ENCODE data around the gene BCL6. TPM values are rescaled to one million over a fixed set of nuclear protein-coding genes. Genes with fewer than 3 reads are reported as not detected.

The BCL6 gene
- total RNA-seq, 1 experiment from 2014 or later, result 16.4 TPM

- ChIA-PET CTCF (interaction anchor here (0.6 to 1.3 kb wide), 2 partner anchors 10 to 1186 kb away, joined by 4 read pairs; no protein-coding TSS in a partner anchor), POLR2A (no interaction called here)
- no peak for DNase-seq (ENCODE audit: unreplicated experiment)
- no peak for TF ChIP-seq CTCF (IDR thresholded peaks at IDR 0.05; ENCODE audit: unreplicated experiment)
- Mint-ChIP-seq H3K4me3 (ENCODE audit: unreplicated experiment) (no peak overlapping the region), H3K27me3 (ENCODE audit: insufficient read depth, unreplicated experiment) (no peaks in the 10 kb centered on the region), H3K9me3 (ENCODE audit: unreplicated experiment) (no peaks in the 10 kb centered on the region), H3K27ac (ENCODE audit: low read depth, unreplicated experiment) (no peak overlapping the region), H3K36me3 (ENCODE audit: insufficient read depth, unreplicated experiment) (no peaks in the 10 kb centered on the region), H3K4me1 (ENCODE audit: insufficient read depth, unreplicated experiment) (peaks cover 5% of the 10 kb centered on the region)
- intact Hi-C loops (cut with micrococcal nuclease), result no loop called here
- BruUV-seq (replicated peaks), result no TSS peak
These were observed 24.5 kb upstream of the BCL6 start for GRCh38 chr3:187769771-187770170.

DNA sequence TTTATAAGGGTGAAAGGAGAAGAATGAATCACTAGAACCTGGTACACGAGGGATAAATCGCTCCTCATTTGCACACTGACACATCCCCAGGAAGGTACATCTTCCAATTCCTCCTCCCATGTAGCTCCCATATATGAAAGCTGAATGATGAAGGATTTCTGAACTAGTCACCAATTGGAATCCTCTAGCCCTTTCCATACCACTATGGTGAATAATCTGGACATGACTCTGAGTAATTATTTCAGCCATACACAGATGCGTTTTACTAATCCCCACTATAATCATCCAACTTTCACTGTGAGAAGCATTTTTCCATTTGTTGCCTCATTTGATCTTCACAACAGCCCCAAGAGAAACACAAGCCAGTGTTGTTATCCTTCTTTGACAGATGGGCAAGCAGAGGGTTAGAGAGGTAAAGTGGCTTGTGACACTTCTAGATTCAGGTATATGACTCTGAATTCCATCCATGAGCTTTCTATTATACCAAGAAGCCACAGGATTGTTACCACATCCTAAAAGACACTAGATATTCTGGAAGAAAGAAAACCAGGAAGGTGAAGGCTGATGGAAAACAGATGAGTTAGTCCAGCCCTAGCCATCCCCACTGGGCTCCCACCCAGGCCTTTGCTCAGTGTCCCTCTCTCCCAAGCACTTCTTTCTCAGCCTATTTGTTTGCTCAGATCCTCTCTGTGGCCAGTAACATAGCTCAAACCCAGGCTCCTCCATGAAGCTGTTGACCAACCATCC lies 22.2 kb upstream of the BCL6 start:
- no peak for DNase-seq (ENCODE audit: unreplicated experiment)
- CTCF ChIA-PET, result interaction anchor here (0.7 kb wide), 1 partner anchor 85 kb away, joined by 3 read pairs; no protein-coding TSS in a partner anchor
- no TSS peak for BruUV-seq (replicated peaks)
- no peaks in the 10 kb centered on the region for H3K27me3 Mint-ChIP-seq (ENCODE audit: insufficient read depth, unreplicated experiment)
- intact Hi-C loops (cut with micrococcal nuclease), result no loop called here
- peaks cover 5% of the 10 kb centered on the region for H3K4me1 Mint-ChIP-seq (ENCODE audit: insufficient read depth, unreplicated experiment)
- no peaks in the 10 kb centered on the region for H3K36me3 Mint-ChIP-seq (ENCODE audit: insufficient read depth, unreplicated experiment)
- POLR2A ChIA-PET, result no interaction called here
- TF ChIP-seq CTCF (IDR thresholded peaks at IDR 0.05; ENCODE audit: unreplicated experiment), result no peak
- H3K4me3 Mint-ChIP-seq (ENCODE audit: unreplicated experiment), result no peak overlapping the region
- no peak overlapping the region for H3K27ac Mint-ChIP-seq (ENCODE audit: low read depth, unreplicated experiment)
- H3K9me3 Mint-ChIP-seq (ENCODE audit: unreplicated experiment), result no peaks in the 10 kb centered on the region

- H3K4me1 Mint-ChIP-seq (ENCODE audit: insufficient read depth, unreplicated experiment), result peaks cover 5% of the 10 kb centered on the region
- ChIA-PET POLR2A (interaction anchor here (2.0 kb wide), 1 partner anchor 19 kb away, joined by 13 read pairs; the partner anchor contains the start of gene BCL6), CTCF (interaction anchor here (1.0 kb wide), 1 partner anchor 16 kb away, joined by 4 read pairs; no protein-coding TSS in a partner anchor)
- no peak for DNase-seq (ENCODE audit: unreplicated experiment)
- intact Hi-C loops (cut with micrococcal nuclease), result no loop called here
- BruUV-seq (replicated peaks), result no TSS peak
- TF ChIP-seq CTCF (IDR thresholded peaks at IDR 0.05; ENCODE audit: unreplicated experiment), result no peak
- no peak overlapping the region for H3K27ac Mint-ChIP-seq (ENCODE audit: low read depth, unreplicated experiment)
- H3K9me3 Mint-ChIP-seq (ENCODE audit: unreplicated experiment), result no peaks in the 10 kb centered on the region
- no peak overlapping the region for H3K4me3 Mint-ChIP-seq (ENCODE audit: unreplicated experiment)
- no peaks in the 10 kb centered on the region for H3K27me3 Mint-ChIP-seq (ENCODE audit: insufficient read depth, unreplicated experiment)
- H3K36me3 Mint-ChIP-seq (ENCODE audit: insufficient read depth, unreplicated experiment), result no peaks in the 10 kb centered on the region
These were observed 20.1 kb upstream of the BCL6 start for GRCh38 chr3:187765342-187765741.

GRCh38 chr3:187763850-187764648 lies 18.8 kb upstream of the BCL6 start:
- CTCF ChIA-PET, result interaction anchor here (0.7 to 1.7 kb wide), 4 partner anchors 14 to 23 kb away, joined by 3 to 5 read pairs (median 4); no protein-coding TSS in a partner anchor
- H3K27ac Mint-ChIP-seq (ENCODE audit: low read depth, unreplicated experiment), result no peak overlapping the region
- no peak for DNase-seq (ENCODE audit: unreplicated experiment)
- no peak for TF ChIP-seq CTCF (IDR thresholded peaks at IDR 0.05; ENCODE audit: unreplicated experiment)
- POLR2A ChIA-PET, result interaction anchor here (0.6 to 2.0 kb wide), 13 partner anchors 14 to 1468 kb away, joined by 3 to 13 read pairs (median 4); partner anchors contain the start of genes BCL6 and LPP
- no peaks in the 10 kb centered on the region for H3K9me3 Mint-ChIP-seq (ENCODE audit: unreplicated experiment)
- no TSS peak for BruUV-seq (replicated peaks)
- no peak overlapping the region for H3K4me3 Mint-ChIP-seq (ENCODE audit: unreplicated experiment)
- H3K36me3 Mint-ChIP-seq (ENCODE audit: insufficient read depth, unreplicated experiment), result no peaks in the 10 kb centered on the region
- no peaks in the 10 kb centered on the region for H3K27me3 Mint-ChIP-seq (ENCODE audit: insufficient read depth, unreplicated experiment)
- intact Hi-C loops (cut with micrococcal nuclease), result no loop called here
- H3K4me1 Mint-ChIP-seq (ENCODE audit: insufficient read depth, unreplicated experiment), result peaks cover 5% of the 10 kb centered on the region
